Uterine smooth muscle cell (primary cell): ENCODE data around the gene RNU1-3. TPM values are rescaled to one million over a fixed set of nuclear protein-coding genes. Genes with fewer than 3 reads are reported as not detected.

ENCODE experiments used
- total RNA-seq: library from RNA; depleted of rRNA; stranded (reverse); fragments of >200 nt; gene quantifications from 2 replicates; pipeline ENCODE4 v1.2.3, GENCODE V29; 2014

The RNU1-3 gene
- under 0.01 and 2,224 TPM in 2 replicates for total RNA-seq

DNA sequence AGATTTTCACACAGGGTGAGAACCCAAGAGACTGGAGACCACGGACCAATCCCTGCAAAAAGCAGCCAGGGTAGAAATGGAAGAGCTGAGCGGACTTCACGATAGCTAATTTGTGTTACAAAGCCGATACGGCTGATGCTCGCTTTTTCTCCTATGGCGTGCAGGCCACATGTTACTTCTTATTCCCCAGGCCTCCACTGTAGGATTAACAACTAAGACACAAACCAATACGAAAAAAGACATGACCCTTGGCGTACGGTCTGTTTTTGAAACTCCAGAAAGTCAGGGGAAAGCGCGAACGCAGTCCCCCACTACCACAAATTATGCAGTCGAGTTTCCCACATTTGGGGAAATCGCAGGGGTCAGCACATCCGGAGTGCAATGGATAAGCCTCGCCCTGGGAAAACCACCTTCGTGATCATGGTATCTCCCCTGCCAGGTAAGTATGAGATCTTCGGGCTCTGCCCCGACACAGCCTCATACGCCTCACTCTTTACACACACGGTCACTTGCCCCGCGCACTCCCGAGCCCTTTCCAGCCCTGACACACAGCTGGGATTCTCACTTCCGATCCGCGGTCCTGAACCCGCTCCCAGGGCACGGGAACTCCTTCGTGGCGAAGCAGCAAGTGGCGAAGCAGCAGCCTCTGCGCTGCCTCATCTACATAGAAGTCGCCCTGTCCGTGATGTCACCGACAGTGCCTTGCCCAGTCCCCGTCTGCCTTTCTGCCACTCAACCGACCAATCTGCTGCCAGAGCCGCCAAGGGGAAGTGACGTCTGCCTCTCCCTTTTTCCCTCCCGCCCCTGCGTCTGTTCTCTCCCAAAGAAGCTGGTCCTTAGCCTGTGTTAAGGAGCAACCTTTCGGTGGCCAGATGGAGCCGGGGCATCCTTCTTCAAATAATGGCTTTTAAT is at the start of gene RNU1-3:
Gene RNU1-3, minus strand, starts transcription at position 447 of the 912 bp plus-strand sequence.

Other genes with a start within 250 kb of the RNU1-3 start
- gene SPATA21, start 229.5 kb downstream of the RNU1-3 start, total RNA-seq: not detected in 2 replicates
- gene NECAP2, start 226.2 kb downstream of the RNU1-3 start, total RNA-seq: 71.4 and 76.7 TPM in 2 replicates
- under 0.01 and 2,224 TPM in 2 replicates for gene RNU1-1, start 152.7 kb downstream of the RNU1-3 start, total RNA-seq
- gene NBPF1, start 53.4 kb downstream of the RNU1-3 start, total RNA-seq: 35.3 and 79.2 TPM in 2 replicates
- gene RNU1-4, start 73.6 kb upstream of the RNU1-3 start, total RNA-seq: under 0.01 and 2,224 TPM in 2 replicates
- under 0.01 and 2,224 TPM in 2 replicates for gene RNU1-2, start 229.0 kb upstream of the RNU1-3 start, total RNA-seq